Left ventricle myocardium superior (tissue), 1 donor: ENCODE data around the gene PIM2. TPM values are rescaled to one million over a fixed set of nuclear protein-coding genes. Genes with fewer than 3 reads are reported as not detected.
A peak's percentile ranks its signal among the peaks of the same experiment; 100 is the strongest.

Experiments used
- ATAC-seq: fragments of 200-7000 bp; cut with Tn5 transposase; one replicate; pipeline ENCODE4 v1.9.1; 2020; ENCODE audit warnings: mild to moderate bottlenecking, moderate library complexity
- DNase-seq: peaks from one replicate; pipeline ENCODE4 v3.0.0-alpha.2; 2020
- intact Hi-C: fragments of 100-400 bp; cut with micrococcal nuclease; formaldehyde crosslinking; loops from one replicate; pipeline ENCODE4 v1.11.0; 2022
- total RNA-seq: library from RNA; stranded (reverse); fragmentation: NEBNext Ultra II Directional; extraction: Animal tissue kit (Norgen Biotek cat#: 25700); gene quantifications from one replicate; pipeline ENCODE4 v1.2.1, GENCODE V29; 2021
- donor health status: DM: no; HTN: yes; CAD: no; lungs with severe emphysema.

Gene PIM2
- total RNA-seq, 1 donor from 2014 or later, result 3.9 TPM

- ATAC-seq (peak; percentile 62), DNase-seq (peak; percentile 52)
- intact Hi-C loops, result no loop called here
These were observed 18.5 kb upstream of the PIM2 start for GRCh38 chrX:48937054-48937907.

- DNase-seq (no peak), ATAC-seq (no peak)
- intact Hi-C loops, result no loop called here
These were observed 17.7 kb upstream of the PIM2 start for GRCh38 chrX:48936429-48937053.

- intact Hi-C loops, result no loop called here
- no peak for DNase-seq
- ATAC-seq, result no peak
These were observed 16.5 kb upstream of the PIM2 start for GRCh38 chrX:48935301-48935670.

GRCh38 chrX:48934581-48935300 is 15.9 kb upstream of the PIM2 start:
- intact Hi-C loops, result no loop called here
- DNase-seq, result no peak
- ATAC-seq, result no peak

- DNase-seq (no peak), ATAC-seq (no peak)
- intact Hi-C loops, result no loop called here
These were observed 14.9 kb upstream of the PIM2 start for GRCh38 chrX:48933757-48934156.

GRCh38 chrX:48927736-48928382 is 9.0 kb upstream of the PIM2 start:
- intact Hi-C loops, result no loop called here
- DNase-seq, result no peak

GRCh38 chrX:48927123-48927522 is 8.3 kb upstream of the PIM2 start:
- intact Hi-C loops, result no loop called here
- DNase-seq, result no peak
- no peak for ATAC-seq

More at GRCh38 chrX:48927736-48928382, 9.0 kb upstream of the PIM2 start:
- no peak for ATAC-seq

- no peak for ATAC-seq
- no peak for DNase-seq
- intact Hi-C loops, result no loop called here
These were observed 5.4 kb upstream of the PIM2 start for GRCh38 chrX:48924270-48924669.

- intact Hi-C loops, result no loop called here
- DNase-seq (no peak), ATAC-seq (no peak)
These were observed 4.9 kb upstream of the PIM2 start for GRCh38 chrX:48923771-48924170.

GRCh38 chrX:48920718-48921104 is 1.9 kb upstream of the PIM2 start:
- no peak for ATAC-seq
- no peak for DNase-seq
- intact Hi-C loops, result no loop called here

- DNase-seq (no peak), ATAC-seq (no peak)
- intact Hi-C loops, result no loop called here
These were observed 1.3 kb upstream of the PIM2 start for GRCh38 chrX:48919947-48920717.

GRCh38 chrX:48919360-48919841 is 577 bp upstream of the PIM2 start:
- no peak for DNase-seq
- intact Hi-C loops, result no loop called here
- peak; percentile 8 for ATAC-seq

- DNase-seq (no peak), ATAC-seq (no peak)
- intact Hi-C loops, result no loop called here
These were observed 552 bp downstream of the PIM2 start for GRCh38 chrX:48918301-48918642.

GRCh38 chrX:48917139-48918001 is 1.5 kb downstream of the PIM2 start:
- peak; percentile 68 for ATAC-seq
- DNase-seq, result peak; percentile 92
- intact Hi-C loops, result no loop called here

- no peak for ATAC-seq
- intact Hi-C loops, result no loop called here
- no peak for DNase-seq
These were observed 4.0 kb downstream of the PIM2 start for GRCh38 chrX:48914593-48915493.

GRCh38 chrX:48913605-48914366 is 5.0 kb downstream of the PIM2 start:
- ATAC-seq, result no peak
- intact Hi-C loops, result no loop called here
- no peak for DNase-seq
